Measurements from ENCODE around the gene BZW1. TPM values are rescaled to one million over a fixed set of nuclear protein-coding genes. Genes with fewer than 3 reads are reported as not detected.

The BZW1 gene
- polyA plus RNA-seq (2013), result 203 TPM

- Histone ChIP-seq H3K4me1 (ENCODE audit: control extremely low read depth in 1 of 4, control insufficient read depth in 4 of 4, insufficient read depth in 4 of 4, low read length in 3 of 4) (peaks cover 16 to 35% (median 23%) of the 10 kb centered on the region in 4 experiments), H3K36me3 (ENCODE audit: control insufficient read depth in 4 of 4, insufficient read depth in 4 of 4, low read length in 3 of 4) (peaks cover 15 to 35% (median 23%) of the 10 kb centered on the region in 4 experiments), H3K27me3 (replicated peaks in 2 of 5; ENCODE audit: control insufficient read depth in 4 of 5, insufficient read depth in 5 of 5, low read length in 4 of 5) (no peaks in the 10 kb centered on the region), H3K4me3 (ENCODE audit: control insufficient read depth in 1 of 7, extremely low read depth in 1 of 7, insufficient read depth in 4 of 7, low read depth in 2 of 7, low read length in 6 of 7) (peak within 1 kb of the TSS; percentile 79 to 95 (median 87)), H3K9me3 (ENCODE audit: control extremely low read depth in 1 of 5, control insufficient read depth in 4 of 5, insufficient read depth in 2 of 5, low read depth in 1 of 5, low read length in 4 of 5) (no peaks in the 10 kb centered on the region), H3K27ac (ENCODE audit: insufficient read depth in 1 of 2, low read depth in 1 of 2, low read length in 2 of 2, poor library complexity in 1 of 2, severe bottlenecking in 2 of 2) (peak within 1 kb of the TSS; percentile 99 to 100)
- ChIA-PET POLR2A (interaction anchor here (1.2 to 2.0 kb wide), 2 partner anchors 53 to 99 kb away, joined by 5 to 8 read pairs; partner anchors contain the start of gene CLK1), CTCF (interaction anchor here (1.0 kb wide), 1 partner anchor 57 kb away, joined by 3 read pairs; no protein-coding TSS in a partner anchor)
- 0% methylated on average over 50 of the region's 75 CpGs for WGBS (ENCODE audit: insufficient coverage)
- peak; percentile 96 to 98 (median 97) for DNase-seq
Observed at GRCh38 chr2:200811333-200812121, at the start of gene BZW1. TSS of gene BZW1 (plus strand) at chr2:200811910. CDS start at chr2:200813218, 1,308 bp downstream.

- Histone ChIP-seq H3K36me3 (ENCODE audit: control insufficient read depth in 4 of 4, insufficient read depth in 4 of 4, low read length in 3 of 4) (peaks cover 0 to 19% (median 4%) of the 10 kb centered on the region in 4 experiments), H3K9me3 (ENCODE audit: control extremely low read depth in 1 of 5, control insufficient read depth in 4 of 5, insufficient read depth in 2 of 5, low read depth in 1 of 5, low read length in 4 of 5) (no peaks in the 10 kb centered on the region), H3K4me3 (ENCODE audit: control insufficient read depth in 1 of 7, extremely low read depth in 1 of 7, insufficient read depth in 4 of 7, low read depth in 2 of 7, low read length in 6 of 7) (no peak overlapping the region), H3K27me3 (replicated peaks in 2 of 5; ENCODE audit: control insufficient read depth in 4 of 5, insufficient read depth in 5 of 5, low read length in 4 of 5) (no peaks in the 10 kb centered on the region), H3K4me1 (ENCODE audit: control extremely low read depth in 1 of 4, control insufficient read depth in 4 of 4, insufficient read depth in 4 of 4, low read length in 3 of 4) (no peaks in the 10 kb centered on the region), H3K27ac (ENCODE audit: insufficient read depth in 1 of 2, low read depth in 1 of 2, low read length in 2 of 2, poor library complexity in 1 of 2, severe bottlenecking in 2 of 2) (no peak overlapping the region)
- POLR2A ChIA-PET, result no interaction called here
- CTCF ChIA-PET, result interaction anchor here (0.9 kb wide), 1 partner anchor 59 kb away, joined by 4 read pairs; no protein-coding TSS in a partner anchor
- no peak for DNase-seq
- WGBS (ENCODE audit: insufficient coverage), result 98% methylated on average over 4 of the region's 4 CpGs
Observed at GRCh38 chr2:200762127-200762526, 49.6 kb upstream of the BZW1 start.

GRCh38 chr2:200763422-200763821 is 48.3 kb upstream of the BZW1 start:
- H3K27ac ChIP-seq (ENCODE audit: insufficient read depth in 1 of 2, low read depth in 1 of 2, low read length in 2 of 2, poor library complexity in 1 of 2, severe bottlenecking in 2 of 2), result no peak overlapping the region
- ChIA-PET CTCF (no interaction called here), POLR2A (no interaction called here)
- no peaks in the 10 kb centered on the region for H3K9me3 ChIP-seq (ENCODE audit: control extremely low read depth in 1 of 5, control insufficient read depth in 4 of 5, insufficient read depth in 2 of 5, low read depth in 1 of 5, low read length in 4 of 5)
- WGBS (ENCODE audit: insufficient coverage), result 90% methylated on average over 3 of the region's 4 CpGs
- H3K4me1 ChIP-seq (ENCODE audit: control extremely low read depth in 1 of 4, control insufficient read depth in 4 of 4, insufficient read depth in 4 of 4, low read length in 3 of 4), result no peaks in the 10 kb centered on the region
- H3K27me3 ChIP-seq (replicated peaks in 2 of 5; ENCODE audit: control insufficient read depth in 4 of 5, insufficient read depth in 5 of 5, low read length in 4 of 5), result no peaks in the 10 kb centered on the region
- no peak for DNase-seq
- no peak overlapping the region for H3K4me3 ChIP-seq (ENCODE audit: control insufficient read depth in 1 of 7, extremely low read depth in 1 of 7, insufficient read depth in 4 of 7, low read depth in 2 of 7, low read length in 6 of 7)
- H3K36me3 ChIP-seq (ENCODE audit: control insufficient read depth in 4 of 4, insufficient read depth in 4 of 4, low read length in 3 of 4), result peaks cover 0 to 16% (median 3%) of the 10 kb centered on the region in 4 experiments

DNA sequence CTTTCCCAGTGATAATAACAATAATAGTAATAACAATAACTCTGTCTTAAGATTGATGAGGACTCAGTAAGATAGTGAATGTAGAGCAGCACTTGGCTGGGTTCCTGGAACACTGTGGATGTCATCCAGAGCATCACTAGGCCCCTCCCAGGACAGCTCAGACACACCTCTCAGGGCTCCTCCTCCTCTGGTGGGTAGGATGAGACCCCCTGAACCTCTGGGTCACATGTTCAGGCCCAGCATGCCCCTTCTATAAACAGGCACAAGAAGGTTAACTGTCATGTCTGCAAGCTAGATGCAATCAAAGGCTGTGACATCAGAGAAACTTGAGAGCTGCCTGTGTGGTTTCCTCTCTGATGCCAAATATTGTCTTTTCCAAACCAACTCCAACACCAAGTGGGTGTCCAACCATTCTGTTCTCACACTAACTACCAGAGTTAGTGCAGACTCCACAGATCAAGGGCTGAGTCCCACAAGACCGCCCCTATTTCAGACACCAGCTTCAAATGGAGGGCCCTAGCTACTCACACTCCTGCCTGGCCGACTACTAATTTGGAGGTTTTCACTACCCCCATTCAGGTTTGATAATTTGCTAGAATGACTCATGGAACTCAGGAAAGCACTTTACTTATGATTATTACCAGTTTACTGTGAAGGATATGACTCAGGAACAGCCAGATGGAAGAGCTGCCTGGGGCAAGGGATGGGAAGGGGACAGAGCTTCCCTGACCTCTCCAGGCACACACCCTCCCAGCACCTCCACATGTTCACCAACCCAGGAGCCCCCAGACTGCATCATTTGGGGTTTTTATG is 46.4 kb upstream of the BZW1 start:
- CTCF ChIA-PET, result interaction anchor here (0.8 to 1.0 kb wide), 2 partner anchors 11 to 15 kb away, joined by 3 read pairs; no protein-coding TSS in a partner anchor
- WGBS (ENCODE audit: insufficient coverage), result 100% methylated on average over 1 of the region's 2 CpGs
- Histone ChIP-seq H3K27ac (ENCODE audit: insufficient read depth in 1 of 2, low read depth in 1 of 2, low read length in 2 of 2, poor library complexity in 1 of 2, severe bottlenecking in 2 of 2) (no peak overlapping the region), H3K4me1 (ENCODE audit: control extremely low read depth in 1 of 4, control insufficient read depth in 4 of 4, insufficient read depth in 4 of 4, low read length in 3 of 4) (no peaks in the 10 kb centered on the region), H3K36me3 (ENCODE audit: control insufficient read depth in 4 of 4, insufficient read depth in 4 of 4, low read length in 3 of 4) (peaks cover 0 to 16% (median 3%) of the 10 kb centered on the region in 4 experiments), H3K27me3 (replicated peaks in 2 of 5; ENCODE audit: control insufficient read depth in 4 of 5, insufficient read depth in 5 of 5, low read length in 4 of 5) (no peaks in the 10 kb centered on the region), H3K4me3 (ENCODE audit: control insufficient read depth in 1 of 7, extremely low read depth in 1 of 7, insufficient read depth in 4 of 7, low read depth in 2 of 7, low read length in 6 of 7) (no peak overlapping the region), H3K9me3 (ENCODE audit: control extremely low read depth in 1 of 5, control insufficient read depth in 4 of 5, insufficient read depth in 2 of 5, low read depth in 1 of 5, low read length in 4 of 5) (no peaks in the 10 kb centered on the region)
- no peak for DNase-seq
- POLR2A ChIA-PET, result no interaction called here

DNA sequence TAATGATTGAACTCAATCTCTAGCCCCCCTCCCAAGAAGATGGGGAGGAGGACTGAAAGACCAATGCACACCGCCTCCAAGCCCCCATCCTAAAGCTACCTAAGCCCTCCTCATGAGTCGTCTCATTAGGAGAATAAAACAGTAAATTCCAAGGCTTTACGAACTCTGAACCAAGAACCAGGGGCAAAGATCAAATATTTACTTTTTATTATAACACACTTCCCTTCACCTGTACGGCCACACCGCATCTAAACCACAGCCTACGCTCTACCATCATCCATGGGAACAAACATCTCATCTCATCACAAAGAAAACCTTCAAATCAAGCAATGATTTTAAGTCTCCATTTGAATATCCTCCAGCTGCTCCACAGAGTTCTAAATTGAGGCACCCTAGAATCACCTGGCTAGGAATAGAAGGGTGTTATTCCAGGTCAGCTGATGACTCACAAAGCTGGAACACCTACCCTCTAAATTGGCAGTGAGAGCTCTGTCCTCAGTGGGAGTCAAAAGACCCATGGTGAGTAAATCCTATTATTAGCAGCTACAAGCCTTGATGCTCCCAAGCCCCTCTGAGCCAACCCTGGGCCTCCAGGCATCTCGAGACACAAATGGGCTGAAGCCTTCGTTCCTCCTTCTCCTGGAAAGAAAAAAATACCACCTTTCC is 45.6 kb upstream of the BZW1 start:
- H3K9me3 ChIP-seq (ENCODE audit: control extremely low read depth in 1 of 5, control insufficient read depth in 4 of 5, insufficient read depth in 2 of 5, low read depth in 1 of 5, low read length in 4 of 5), result no peaks in the 10 kb centered on the region
- DNase-seq, result no peak
- H3K36me3 ChIP-seq (ENCODE audit: control insufficient read depth in 4 of 4, insufficient read depth in 4 of 4, low read length in 3 of 4), result peaks cover 0 to 24% (median 3%) of the 10 kb centered on the region in 4 experiments
- no peaks in the 10 kb centered on the region for H3K27me3 ChIP-seq (replicated peaks in 2 of 5; ENCODE audit: control insufficient read depth in 4 of 5, insufficient read depth in 5 of 5, low read length in 4 of 5)
- H3K27ac ChIP-seq (ENCODE audit: insufficient read depth in 1 of 2, low read depth in 1 of 2, low read length in 2 of 2, poor library complexity in 1 of 2, severe bottlenecking in 2 of 2), result no peak overlapping the region
- ChIA-PET CTCF (interaction anchor here (0.8 kb wide), 1 partner anchor 14 kb away, joined by 3 read pairs; no protein-coding TSS in a partner anchor), POLR2A (no interaction called here)
- 98% methylated on average over 8 of the region's 8 CpGs for WGBS (ENCODE audit: insufficient coverage)
- H3K4me3 ChIP-seq (ENCODE audit: control insufficient read depth in 1 of 7, extremely low read depth in 1 of 7, insufficient read depth in 4 of 7, low read depth in 2 of 7, low read length in 6 of 7), result no peak overlapping the region
- H3K4me1 ChIP-seq (ENCODE audit: control extremely low read depth in 1 of 4, control insufficient read depth in 4 of 4, insufficient read depth in 4 of 4, low read length in 3 of 4), result no peaks in the 10 kb centered on the region

DNA sequence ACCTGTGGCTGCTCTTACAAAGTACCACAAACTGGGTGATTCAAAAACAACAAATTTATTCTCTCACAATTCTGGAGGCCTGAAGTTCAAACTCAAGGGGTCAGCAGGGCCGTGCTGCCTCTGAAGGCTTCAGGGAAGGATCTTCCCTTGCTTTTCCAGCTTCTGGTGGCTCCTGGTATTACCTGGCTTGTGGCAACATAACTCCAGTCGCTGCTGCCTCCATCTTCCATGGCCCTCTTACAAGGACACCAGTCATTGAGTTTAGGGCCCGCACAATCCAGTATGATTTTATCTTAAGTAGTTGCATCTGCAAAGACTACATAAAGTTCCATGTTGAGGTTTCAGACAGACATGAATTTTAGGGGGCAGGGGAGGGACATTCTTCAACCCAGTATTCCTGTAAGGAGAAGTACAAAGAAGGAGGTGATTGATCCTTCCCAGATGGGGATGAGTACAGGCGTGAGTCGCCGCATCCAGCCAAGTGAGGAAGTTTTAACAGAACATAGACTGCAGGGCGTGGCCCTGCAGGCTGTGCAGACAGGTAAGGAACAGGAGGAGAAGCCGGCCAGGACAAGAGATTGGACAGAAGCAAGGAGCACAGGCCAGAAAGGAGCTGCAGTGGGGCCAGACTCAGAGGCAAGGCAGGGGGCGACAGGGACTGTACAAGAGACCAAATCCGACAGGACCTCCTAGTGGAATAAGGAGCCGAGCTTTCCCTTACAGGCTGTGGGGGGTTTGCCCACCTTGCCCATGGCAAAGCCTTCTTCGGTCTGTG is 44.4 kb upstream of the BZW1 start:
- H3K4me1 ChIP-seq (ENCODE audit: control extremely low read depth in 1 of 4, control insufficient read depth in 4 of 4, insufficient read depth in 4 of 4, low read length in 3 of 4), result no peaks in the 10 kb centered on the region
- WGBS (ENCODE audit: insufficient coverage), result 97% methylated on average over 11 of the region's 12 CpGs
- H3K36me3 ChIP-seq (ENCODE audit: control insufficient read depth in 4 of 4, insufficient read depth in 4 of 4, low read length in 3 of 4), result peaks cover 0 to 20% (median 3%) of the 10 kb centered on the region in 4 experiments
- no peaks in the 10 kb centered on the region for H3K27me3 ChIP-seq (replicated peaks in 2 of 5; ENCODE audit: control insufficient read depth in 4 of 5, insufficient read depth in 5 of 5, low read length in 4 of 5)
- DNase-seq, result no peak
- H3K4me3 ChIP-seq (ENCODE audit: control insufficient read depth in 1 of 7, extremely low read depth in 1 of 7, insufficient read depth in 4 of 7, low read depth in 2 of 7, low read length in 6 of 7), result no peak overlapping the region
- ChIA-PET POLR2A (no interaction called here), CTCF (no interaction called here)
- no peak overlapping the region for H3K27ac ChIP-seq (ENCODE audit: insufficient read depth in 1 of 2, low read depth in 1 of 2, low read length in 2 of 2, poor library complexity in 1 of 2, severe bottlenecking in 2 of 2)
- no peaks in the 10 kb centered on the region for H3K9me3 ChIP-seq (ENCODE audit: control extremely low read depth in 1 of 5, control insufficient read depth in 4 of 5, insufficient read depth in 2 of 5, low read depth in 1 of 5, low read length in 4 of 5)
